Keratinocyte (primary cell): Measurements from ENCODE around the gene ZNF488. TPM values are rescaled to one million over a fixed set of nuclear protein-coding genes. Genes with fewer than 3 reads are reported as not detected.

Experiments
- DNase-seq: peaks from one replicate; pipeline ENCODE4 v3.0.0-alpha.2; 2011; ENCODE audit warnings: low read depth, missing footprints, low spot score
- FAIRE-seq: peaks from 2 replicates; lab custom pipeline; 2011; peaks lifted over from hg19 to GRCh38; lab: Jason Lieb, UNC
- H2AFZ ChIP-seq: 2 replicates; pipeline ENCODE4 v1.6.0; 2012; ENCODE audit warnings: low read length, control low read depth, inconsistent platforms; ENCODE audit not compliant: control insufficient read depth
- H3K27ac ChIP-seq: 2 replicates; pipeline ENCODE4 v1.5.1; 2011; ENCODE audit warnings: low read length; ENCODE audit not compliant: control insufficient read depth, insufficient read depth
- H3K27me3 ChIP-seq: 3 replicates; pipeline ENCODE4 v1.6.0; 2011; ENCODE audit warnings: low read length; ENCODE audit not compliant: control insufficient read depth, insufficient read depth; ENCODE audit errors: extremely low read depth
- H3K36me3 ChIP-seq, 2 experiments: 2 replicates in 1 of 2; 3 replicates in 1 of 2; pipeline ENCODE4 v1.5.1; 2011; ENCODE audit warnings: low read length in 2 of 2, mild to moderate bottlenecking in 1 of 2; ENCODE audit not compliant: control insufficient read depth in 2 of 2, insufficient read depth in 2 of 2; ENCODE audit errors: extremely low read depth in 1 of 2
- H3K4me1 ChIP-seq: 3 replicates; pipeline ENCODE4 v1.5.1; 2011; ENCODE audit warnings: low read length; ENCODE audit not compliant: control insufficient read depth, insufficient read depth; ENCODE audit errors: extremely low read depth
- H3K4me2 ChIP-seq: 3 replicates; pipeline ENCODE4 v1.6.0; 2011; ENCODE audit warnings: low read depth, low read length; ENCODE audit not compliant: control insufficient read depth, insufficient read depth; ENCODE audit errors: extremely low read depth
- H3K4me3 ChIP-seq, 3 experiments: fragments of 200-600 bp in 1 of 3; sonication (generic) in 1 of 3; 2 replicates in 2 of 3; 3 replicates in 1 of 3; pipeline ENCODE4 v1.5.1; 2011 to 2016; ENCODE audit warnings: low read length in 3 of 3, mild to moderate bottlenecking in 3 of 3, control low read depth in 2 of 3, inconsistent platforms in 1 of 3, low read depth in 1 of 3, mixed read lengths in 1 of 3, mixed run types in 1 of 3, moderate library complexity in 1 of 3; ENCODE audit not compliant: control insufficient read depth in 2 of 3, insufficient read depth in 2 of 3; ENCODE audit errors: extremely low read depth in 1 of 3
- H3K79me2 ChIP-seq: 2 replicates; pipeline ENCODE4 v1.6.0; 2012; ENCODE audit warnings: low read length; ENCODE audit not compliant: control insufficient read depth, insufficient read depth
- H3K9ac ChIP-seq: 3 replicates; pipeline ENCODE4 v1.6.0; 2011; ENCODE audit warnings: low read length; ENCODE audit not compliant: control insufficient read depth, insufficient read depth; ENCODE audit errors: extremely low read depth
- H3K9me1 ChIP-seq: 3 replicates; pipeline ENCODE4 v1.6.0; 2011; ENCODE audit warnings: low read length; ENCODE audit not compliant: control insufficient read depth, insufficient read depth; ENCODE audit errors: extremely low read depth
- H3K9me3 ChIP-seq: 2 replicates; pipeline ENCODE4 v1.5.1; 2012; ENCODE audit warnings: low read depth, low read length; ENCODE audit not compliant: control insufficient read depth
- H4K20me1 ChIP-seq: 3 replicates; pipeline ENCODE4 v1.6.0; 2011; ENCODE audit warnings: low read length; ENCODE audit not compliant: control insufficient read depth, insufficient read depth; ENCODE audit errors: extremely low read depth
- CTCF ChIP-seq, 3 experiments: IDR thresholded peaks in 1 of 3; conservative IDR thresholded peaks in 1 of 3; optimal IDR thresholded peaks in 1 of 3; 2 replicates in 2 of 3; 3 replicates in 1 of 3; pipeline versions ENCODE3 to v1.5.1; 2011; ENCODE audit warnings: low read length in 3 of 3, mild to moderate bottlenecking in 3 of 3, moderate library complexity in 2 of 3, control low read depth in 1 of 3, inconsistent platforms in 1 of 3; ENCODE audit not compliant: insufficient read depth in 2 of 3; ENCODE audit errors: extremely low read depth in 1 of 3
- EZH2 ChIP-seq: IDR thresholded peaks from one replicate; pipeline ENCODE4 v1.6.1; 2012; ENCODE audit warnings: inconsistent platforms, mild to moderate bottlenecking, low read length, moderate library complexity
- dilution Hi-C: fragments of 300-500 bp; cut with MboI; formaldehyde crosslinking; loops from one replicate; pipeline ENCODE4 v1.7.0; 2020; ENCODE audit warnings: low sequenced_read_pairs; ENCODE audit not compliant: extremely low pct_ligation_motif_present
- polyA plus RNA-seq, 5 experiments: library from polyadenylated mRNA; depleted of rRNA in 3 of 5; stranded (reverse) in 3 of 5; stranded (forward) in 1 of 5; unstranded in 1 of 5; fragments of >200 nt; gene quantifications; 1 replicate in 1 of 5; 2 replicates in 3 of 5; 3 replicates in 1 of 5; pipeline versions ENCODE4 v1.2.1 to v1.2.3, GENCODE V29; 2011 to 2012; ENCODE audit warnings: missing spikeins in 2 of 5, low read depth in 1 of 5, low replicate concordance in 1 of 5

The ZNF488 gene
- polyA plus RNA-seq, 1 donor (not counting 4 experiments of a cell fraction or from before 2014, with no cell fraction given) = 1.2 TPM

GRCh38 chr10:47378606-47379444 is 5.3 kb downstream of the ZNF488 start:
- H3K36me3 ChIP-seq = no peaks in the 10 kb centered on the region
- dilution Hi-C loops = no loop called here
- no peak for DNase-seq
- H3K4me3 ChIP-seq = no peak overlapping the region
- H3K4me2 ChIP-seq = no peak overlapping the region
- H3K9ac ChIP-seq = no peak overlapping the region
- no peak overlapping the region for H3K27ac ChIP-seq
- peaks cover 4% of the 10 kb centered on the region for H3K27me3 ChIP-seq
- no peaks in the 10 kb centered on the region for H3K9me3 ChIP-seq
- FAIRE-seq = no peak
- no peaks in the 10 kb centered on the region for H4K20me1 ChIP-seq
- no peaks in the 10 kb centered on the region for H3K79me2 ChIP-seq
- TF ChIP-seq EZH2 (no peak), CTCF (optimal IDR thresholded peaks at IDR 0.05 in 1 of 3, IDR thresholded peaks at IDR 0.05 in 1 of 3, conservative IDR thresholded peaks at IDR 0.05 in 1 of 3; ENCODE audit: extremely low read depth in 1 of 3, insufficient read depth in 2 of 3, low read length in 3 of 3) (no peak)
- H3K9me1 ChIP-seq = no peaks in the 10 kb centered on the region
- H3K4me1 ChIP-seq = peaks cover 8% of the 10 kb centered on the region
- H2AFZ ChIP-seq = no peak overlapping the region

DNA sequence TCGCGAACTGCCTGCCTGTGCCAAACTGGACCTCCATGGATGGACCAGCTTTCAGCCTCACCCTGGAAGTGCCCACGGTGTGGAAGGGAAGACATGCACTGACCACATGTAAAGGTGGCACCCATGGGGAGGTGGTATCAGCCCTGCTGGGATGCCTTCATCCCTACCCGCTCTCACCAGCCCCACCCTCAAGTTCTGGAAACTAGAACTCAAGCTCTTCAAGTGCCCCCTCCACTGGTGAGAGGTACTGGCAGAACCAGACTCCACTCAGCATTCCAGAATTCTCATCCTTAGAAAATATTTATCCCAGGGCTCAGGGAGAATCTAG is 5.9 kb downstream of the ZNF488 start:
- FAIRE-seq (no peak), DNase-seq (no peak)
- Histone ChIP-seq H3K79me2 (no peaks in the 10 kb centered on the region), H3K9ac (no peak overlapping the region), H3K4me2 (no peak overlapping the region), H3K27ac (no peak overlapping the region), H3K4me3 (no peak overlapping the region), H3K27me3 (peaks cover 4% of the 10 kb centered on the region), H3K9me1 (no peaks in the 10 kb centered on the region), H2AFZ (no peak overlapping the region), H4K20me1 (no peaks in the 10 kb centered on the region), H3K4me1 (peaks cover 1% of the 10 kb centered on the region), H3K36me3 (no peaks in the 10 kb centered on the region), H3K9me3 (no peaks in the 10 kb centered on the region)
- dilution Hi-C loops = no loop called here
- no peak for TF ChIP-seq CTCF (optimal IDR thresholded peaks at IDR 0.05 in 1 of 3, IDR thresholded peaks at IDR 0.05 in 1 of 3, conservative IDR thresholded peaks at IDR 0.05 in 1 of 3; ENCODE audit: extremely low read depth in 1 of 3, insufficient read depth in 2 of 3, low read length in 3 of 3)
- no peak for TF ChIP-seq EZH2
